Measurements from ENCODE around the gene FIBP.
A peak's percentile ranks its signal among the peaks of the same experiment; 100 is the strongest.

The FIBP gene

DNA sequence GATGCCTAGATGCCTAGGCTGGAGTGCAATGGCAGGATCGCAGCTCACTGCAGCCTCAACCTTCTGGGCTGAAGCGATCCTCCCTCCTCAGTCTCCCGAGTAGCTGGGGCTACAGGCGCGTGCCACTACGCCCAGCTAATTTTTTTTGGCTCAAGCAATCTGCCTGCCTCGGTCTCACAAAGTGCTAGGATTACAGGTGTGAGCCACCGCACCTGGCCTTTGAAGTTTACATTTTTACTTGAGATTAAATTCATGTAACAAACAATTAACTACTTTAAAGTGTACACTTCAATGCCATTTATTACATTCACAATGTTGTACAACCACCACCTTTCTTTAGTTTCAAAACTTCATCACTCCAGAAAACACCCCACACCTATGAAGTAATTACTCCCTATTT is 15.4 kb upstream of the FIBP start:
- DNase-seq (ENCODE audit: low read depth): no peak
- H3K4me3 ChIP-seq (ENCODE audit: low read depth, low read length): no peak overlapping the region
- TF ChIP-seq CTCF (IDR thresholded peaks at IDR 0.05; ENCODE audit: low read depth, low read length, missing control alignments): no peak

- no peak for TF ChIP-seq CTCF (IDR thresholded peaks at IDR 0.05; ENCODE audit: low read depth, low read length, missing control alignments)
- DNase-seq (ENCODE audit: low read depth): no peak
- no peak overlapping the region for H3K4me3 ChIP-seq (ENCODE audit: low read depth, low read length)
These were observed 14.8 kb upstream of the FIBP start for GRCh38 chr11:65903068-65903481.

DNA sequence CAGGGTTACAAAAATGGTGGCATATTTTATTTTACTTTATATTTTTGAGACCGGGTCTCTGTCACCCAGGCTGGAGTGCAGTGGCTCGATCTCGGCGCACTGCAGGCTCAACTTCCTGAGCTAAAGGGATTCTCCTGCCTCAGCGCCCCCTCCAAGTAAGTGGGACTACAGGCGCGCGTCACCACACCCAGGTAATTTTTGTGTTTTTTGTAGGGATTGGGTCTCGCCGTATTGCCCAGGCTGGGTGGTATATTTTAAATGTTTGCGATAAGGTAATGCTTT is 12.6 kb upstream of the FIBP start:
- TF ChIP-seq CTCF (IDR thresholded peaks at IDR 0.05; ENCODE audit: low read depth, low read length, missing control alignments): no peak
- no peak overlapping the region; the same call in 1 of the 2 replicates for H3K4me3 ChIP-seq (ENCODE audit: low read depth, low read length)
- no peak for DNase-seq (ENCODE audit: low read depth)

DNA sequence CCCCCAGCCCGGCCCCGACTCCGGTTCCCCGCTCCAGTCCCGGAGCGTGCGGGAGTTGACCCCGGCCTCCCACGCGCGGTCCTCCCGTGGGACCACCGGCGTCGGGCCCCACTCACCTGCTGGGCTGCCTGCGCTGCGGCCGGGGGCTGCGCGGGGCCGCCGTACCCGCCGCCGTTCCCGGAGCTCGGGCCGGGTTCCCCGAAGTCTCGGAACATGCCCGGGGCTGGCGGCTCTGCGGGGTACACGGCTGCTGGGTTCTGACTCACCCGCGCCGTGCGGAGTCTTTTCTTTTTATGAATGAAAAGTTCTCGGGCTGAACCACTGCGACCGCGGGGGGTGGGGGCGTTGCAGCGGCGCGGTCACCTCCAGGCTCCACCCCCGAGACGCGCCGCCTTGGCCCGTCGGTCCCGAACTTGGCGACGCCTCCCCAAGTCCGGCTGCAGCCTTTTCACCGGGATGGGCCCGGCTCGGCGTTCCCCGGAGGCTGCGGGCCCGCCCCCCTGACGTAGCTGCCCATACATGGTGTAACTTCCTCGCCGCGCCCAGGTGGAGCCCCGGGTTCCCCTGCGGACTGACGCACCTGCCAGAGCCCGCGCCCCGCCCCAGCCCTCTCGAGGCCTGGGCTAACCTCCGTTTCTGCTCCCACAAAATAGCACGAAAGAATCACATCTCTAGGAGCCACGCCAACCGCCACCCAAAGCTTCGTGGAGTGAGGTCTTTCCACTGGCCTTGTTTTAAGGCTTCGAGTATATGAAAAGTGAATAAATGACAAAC is 12.0 kb upstream of the FIBP start, which contains the start of gene FOSL1:
Gene FOSL1, minus strand, starts transcription at position 264 of the 774 bp plus-strand sequence. Its CDS starts 49 bp downstream, at position 215.
- DNase-seq (ENCODE audit: low read depth): peak; percentile 57
- H3K4me3 ChIP-seq (ENCODE audit: low read depth, low read length): peak within 1 kb of the TSS; percentile 56

GRCh38 chr11:65899356-65900124 is 11.3 kb upstream of the FIBP start:
- TF ChIP-seq CTCF (IDR thresholded peaks at IDR 0.05; ENCODE audit: low read depth, low read length, missing control alignments): no peak
- DNase-seq (ENCODE audit: low read depth): no peak
- H3K4me3 ChIP-seq (ENCODE audit: low read depth, low read length): peak overlapping the region; percentile 56

More for the DNA sequence above, 12.0 kb upstream of the FIBP start, which contains the start of gene FOSL1:
- TF ChIP-seq CTCF (IDR thresholded peaks at IDR 0.05; ENCODE audit: low read depth, low read length, missing control alignments): no peak

DNA sequence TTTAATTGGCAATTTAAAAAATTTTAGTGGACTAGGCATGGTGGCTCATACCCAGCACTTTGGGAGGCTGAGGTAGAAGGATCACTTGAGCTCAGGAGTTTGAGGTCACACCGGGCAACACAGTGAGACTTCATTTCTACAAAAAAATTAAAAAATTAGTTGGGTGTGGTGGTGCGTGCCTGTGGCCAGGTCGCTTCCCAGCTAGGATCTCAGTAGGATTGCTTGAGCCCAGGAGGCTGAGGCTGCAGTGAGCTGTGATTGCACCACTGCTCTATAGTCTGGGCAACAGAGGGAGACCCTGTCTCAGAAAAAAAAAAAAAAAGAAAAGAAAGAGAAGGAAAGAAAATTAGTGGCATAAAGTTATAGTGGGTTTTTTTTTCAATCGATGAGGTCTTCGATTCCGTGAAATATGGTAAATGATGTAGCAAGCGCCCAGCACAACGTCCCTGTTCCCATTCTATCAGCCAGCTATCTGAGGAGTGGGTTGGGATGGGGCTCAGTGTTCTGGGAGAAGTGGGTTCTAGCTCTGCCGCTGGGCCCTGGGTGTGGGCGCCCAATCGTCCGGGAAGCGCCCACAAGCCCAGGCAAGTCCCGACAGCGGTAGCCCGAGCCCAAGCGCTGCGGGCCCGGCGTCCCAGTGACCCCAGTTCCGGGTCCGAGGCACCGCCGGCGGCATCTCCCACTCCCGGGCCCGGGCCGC is 10.5 kb upstream of the FIBP start:
- H3K4me3 ChIP-seq (ENCODE audit: low read depth, low read length): peak overlapping the region; percentile 56
- no peak for DNase-seq (ENCODE audit: low read depth)
- no peak for TF ChIP-seq CTCF (IDR thresholded peaks at IDR 0.05; ENCODE audit: low read depth, low read length, missing control alignments)
